SU-DHL-6 (cell line): ENCODE data around the gene RO60.

Experiments used
- EZH2phosphoT487 ChIP-seq: fragments of 200-600 bp; sonication (generic), shearing (Covaris generic); conservative IDR thresholded peaks from 2 replicates; pipeline ENCODE4 v1.6.1; 2018; ENCODE audit warnings: mild to moderate bottlenecking, antibody characterized with exemption, low read length, moderate library complexity, mixed read lengths
- TF ChIP-seq, protein P1 (sequence below): fragments of 200-600 bp; sonication (generic); IDR thresholded peaks from one replicate; pipeline ENCODE4 v1.5.1; 2017; ENCODE audit warnings: antibody characterized with exemption, mild to moderate bottlenecking, low read length, moderate library complexity; ENCODE audit not compliant: insufficient read depth, poor library complexity, severe bottlenecking

- TF ChIP-seq, protein P1, sequence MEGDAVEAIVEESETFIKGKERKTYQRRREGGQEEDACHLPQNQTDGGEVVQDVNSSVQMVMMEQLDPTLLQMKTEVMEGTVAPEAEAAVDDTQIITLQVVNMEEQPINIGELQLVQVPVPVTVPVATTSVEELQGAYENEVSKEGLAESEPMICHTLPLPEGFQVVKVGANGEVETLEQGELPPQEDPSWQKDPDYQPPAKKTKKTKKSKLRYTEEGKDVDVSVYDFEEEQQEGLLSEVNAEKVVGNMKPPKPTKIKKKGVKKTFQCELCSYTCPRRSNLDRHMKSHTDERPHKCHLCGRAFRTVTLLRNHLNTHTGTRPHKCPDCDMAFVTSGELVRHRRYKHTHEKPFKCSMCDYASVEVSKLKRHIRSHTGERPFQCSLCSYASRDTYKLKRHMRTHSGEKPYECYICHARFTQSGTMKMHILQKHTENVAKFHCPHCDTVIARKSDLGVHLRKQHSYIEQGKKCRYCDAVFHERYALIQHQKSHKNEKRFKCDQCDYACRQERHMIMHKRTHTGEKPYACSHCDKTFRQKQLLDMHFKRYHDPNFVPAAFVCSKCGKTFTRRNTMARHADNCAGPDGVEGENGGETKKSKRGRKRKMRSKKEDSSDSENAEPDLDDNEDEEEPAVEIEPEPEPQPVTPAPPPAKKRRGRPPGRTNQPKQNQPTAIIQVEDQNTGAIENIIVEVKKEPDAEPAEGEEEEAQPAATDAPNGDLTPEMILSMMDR: no peak
- no peak for TF ChIP-seq EZH2phosphoT487
Observed at GRCh38 chr1:193102662-193103061, 43.2 kb downstream of the RO60 start.
